Iris pigment epithelial cell (primary cell): ENCODE measurements around the gene CHST11.
A peak's percentile ranks its signal among the peaks of the same experiment; 100 is the strongest.

Experiments used
- DNase-seq: peaks from one replicate; pipeline ENCODE4 v3.0.0-alpha.2; 2011; ENCODE audit warnings: low read depth

The CHST11 gene

GRCh38 chr12:104433061-104433460, 23.7 kb upstream of the CHST11 start:
- no peak for DNase-seq

DNA sequence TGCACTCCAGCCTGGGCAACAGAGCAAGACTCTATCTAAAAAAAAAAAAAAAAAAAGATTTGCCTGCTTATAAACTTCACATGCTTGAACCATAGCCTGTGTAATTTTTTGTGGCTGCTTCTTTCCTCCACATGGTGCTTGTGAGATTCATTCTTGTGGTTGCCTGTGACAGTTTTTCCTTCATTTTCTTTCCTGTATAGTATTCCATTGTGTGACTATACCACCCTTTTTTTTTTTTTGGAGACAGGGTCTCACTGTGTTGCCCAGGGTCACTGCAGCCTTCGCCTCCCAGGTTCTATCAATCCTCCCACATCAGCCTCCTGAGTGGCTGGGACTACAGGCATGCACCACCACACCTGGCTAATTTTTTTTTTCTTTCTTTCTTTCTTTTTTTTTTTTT, 22.6 kb upstream of the CHST11 start:
- DNase-seq, result no peak

GRCh38 chr12:104435175-104435574, 21.6 kb upstream of the CHST11 start:
- DNase-seq, result no peak

DNA sequence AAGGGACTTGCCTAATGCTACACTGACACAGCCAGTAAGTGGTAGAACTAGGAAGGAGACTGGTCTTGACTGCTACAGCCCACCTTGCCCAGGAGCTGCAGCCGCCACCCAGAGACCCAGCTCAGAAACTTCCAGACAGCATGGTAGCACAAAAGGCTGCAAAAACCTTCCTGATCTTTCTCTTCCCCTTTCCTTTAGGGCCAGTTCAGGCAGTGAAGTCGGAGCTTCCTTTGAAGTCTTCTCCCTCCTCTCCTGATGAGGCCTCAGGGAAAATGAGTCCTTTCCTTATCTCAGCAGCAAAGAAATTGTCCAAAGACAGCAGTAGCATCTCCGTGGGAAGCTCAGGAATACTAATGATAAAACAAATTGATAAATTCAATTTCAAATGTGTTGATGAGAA, 21.0 kb upstream of the CHST11 start:
- DNase-seq, result no peak

- DNase-seq, result no peak
Measured at GRCh38 chr12:104436790-104437189, 20.0 kb upstream of the CHST11 start.

DNA sequence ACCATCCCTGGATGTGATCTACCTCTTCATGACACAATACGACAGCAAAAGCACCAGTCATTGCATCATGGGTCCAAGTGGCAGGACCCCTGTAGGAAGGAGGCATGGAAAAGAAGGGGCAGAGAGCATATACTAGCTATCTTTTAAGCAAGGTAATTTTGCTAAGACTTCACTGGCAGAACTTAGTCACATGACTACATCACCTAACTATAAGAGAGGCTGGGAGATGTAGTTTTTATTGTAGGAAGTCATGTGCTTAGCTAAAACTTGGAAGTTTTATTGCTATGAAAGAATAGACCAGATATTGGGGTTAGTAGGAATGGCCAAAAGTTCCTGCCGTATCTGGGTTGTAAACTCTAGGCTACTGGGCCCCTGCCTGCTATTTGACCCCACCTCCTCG, 18.6 kb upstream of the CHST11 start:
- DNase-seq, result no peak

GRCh38 chr12:104439137-104439536, 17.6 kb upstream of the CHST11 start:
- DNase-seq, result no peak

DNA sequence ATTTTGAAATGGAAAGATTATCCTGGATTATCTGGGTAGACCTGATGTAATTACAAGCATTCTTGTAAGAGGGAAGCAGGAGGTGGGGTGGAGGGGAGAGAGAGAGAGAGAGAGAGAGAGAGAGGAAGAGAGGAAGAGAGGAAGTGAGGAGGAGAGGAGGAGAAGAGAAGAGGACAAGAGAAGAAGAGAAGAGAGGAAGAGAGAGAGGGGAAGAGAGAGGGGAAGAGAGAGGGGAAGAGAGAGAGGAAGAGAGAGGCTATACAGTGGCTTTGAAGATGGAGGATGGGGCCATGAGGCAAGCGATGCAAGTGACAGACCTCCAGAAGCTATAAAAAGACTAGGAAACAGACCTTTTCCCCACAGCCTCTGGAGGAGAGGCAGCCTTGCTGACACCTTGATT, 13.7 kb upstream of the CHST11 start:
- no peak for DNase-seq

DNA sequence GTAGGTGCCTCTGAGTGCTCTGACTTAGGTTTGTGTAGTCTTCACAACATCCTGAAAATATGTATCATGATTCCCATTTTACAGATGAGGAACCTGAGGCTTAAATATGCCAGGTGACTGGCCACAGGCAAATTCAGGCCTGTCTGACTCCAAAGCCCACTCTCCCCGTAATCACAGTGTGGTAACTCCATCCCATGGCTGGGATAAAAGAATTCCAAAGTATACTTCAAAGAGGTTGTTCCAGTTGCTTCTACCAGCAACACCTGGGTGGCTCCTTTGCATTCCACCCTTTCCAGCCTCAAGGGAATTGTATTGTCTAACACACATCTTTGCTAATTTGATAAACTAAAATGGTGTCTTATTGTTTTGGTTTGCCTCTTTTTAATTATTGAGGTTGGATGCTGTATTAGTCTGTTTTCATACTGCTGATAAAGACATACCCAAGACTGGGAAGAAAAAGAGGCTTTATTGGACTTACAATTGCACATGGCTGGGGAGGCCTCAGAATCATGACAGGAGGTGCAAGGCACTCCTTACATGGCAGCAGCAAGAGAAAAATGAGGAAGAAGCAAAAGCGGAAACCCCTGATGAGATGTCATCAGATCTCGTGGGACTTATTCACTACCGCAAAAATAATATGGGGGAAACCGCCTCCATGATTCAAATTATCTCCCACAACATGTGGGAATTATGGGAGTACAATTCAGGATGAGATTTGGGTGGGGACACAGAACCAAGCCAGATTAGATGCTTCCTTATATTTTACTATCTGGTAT, 9.9 kb upstream of the CHST11 start:
- no peak for DNase-seq

GRCh38 chr12:104448031-104448430, 8.7 kb upstream of the CHST11 start:
- no peak for DNase-seq

GRCh38 chr12:104448451-104448850, 8.3 kb upstream of the CHST11 start:
- no peak for DNase-seq

GRCh38 chr12:104450700-104451099, 6.0 kb upstream of the CHST11 start:
- DNase-seq, result no peak

DNA sequence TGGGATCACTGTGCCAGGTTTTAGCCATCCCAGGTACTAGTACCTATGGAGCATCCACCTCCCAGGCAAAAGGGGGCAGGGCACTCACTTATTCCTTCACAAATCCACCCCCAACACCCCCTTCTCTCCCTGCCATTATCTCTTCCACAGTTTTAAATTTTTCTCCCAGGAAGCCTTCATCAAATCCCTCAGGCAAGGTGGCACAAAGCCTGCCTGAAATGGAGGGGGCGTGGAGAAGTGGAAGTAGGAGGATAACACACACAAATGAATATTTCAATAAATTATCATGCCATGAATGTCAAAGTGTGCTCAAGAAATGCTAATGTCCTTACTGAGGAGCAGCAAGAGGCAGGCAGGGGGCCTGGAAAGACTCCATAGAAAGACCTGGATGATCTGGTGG, 4.7 kb upstream of the CHST11 start:
- no peak for DNase-seq

DNA sequence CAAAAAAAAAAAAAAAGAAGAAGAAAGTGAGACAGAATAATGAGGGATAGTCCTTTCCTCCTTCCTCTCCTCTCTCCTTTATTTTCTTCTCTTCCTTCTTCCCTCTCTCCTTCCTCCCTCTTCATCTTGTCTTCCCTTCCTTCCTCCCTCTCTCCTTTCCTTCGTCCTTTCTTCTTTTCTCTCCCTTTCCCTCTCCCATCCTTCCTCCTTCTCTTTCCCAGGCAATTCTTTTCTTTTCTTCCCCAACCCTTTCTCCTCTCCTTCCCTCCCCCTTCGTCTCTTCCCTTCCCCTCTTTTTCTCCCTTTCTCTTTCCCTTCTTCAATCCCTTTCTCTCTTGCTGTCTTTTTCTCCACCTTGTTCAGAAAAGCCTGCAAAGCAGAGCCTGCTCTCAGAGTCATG, 3.6 kb upstream of the CHST11 start:
- no peak for DNase-seq

DNA sequence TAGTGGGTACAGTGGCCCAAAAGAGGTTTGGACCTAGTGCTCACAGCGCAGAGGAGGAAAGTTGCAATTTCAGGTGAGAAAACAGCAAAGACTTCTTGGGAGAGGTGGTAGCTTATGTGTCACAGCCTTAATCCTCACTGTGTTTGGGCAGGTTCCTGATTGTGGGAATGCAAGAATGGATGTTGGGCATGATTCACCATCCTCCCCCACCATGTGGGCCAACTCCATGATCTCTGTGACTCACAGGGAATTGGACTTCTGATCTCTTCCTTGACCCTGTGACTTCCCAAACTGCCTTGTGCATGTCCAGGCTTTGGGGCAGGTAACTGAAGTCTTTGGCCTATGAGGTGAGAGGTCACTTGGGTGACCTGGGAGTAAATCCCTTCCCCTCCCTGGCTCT, 1.8 kb upstream of the CHST11 start:
- DNase-seq, result peak; percentile 47

DNA sequence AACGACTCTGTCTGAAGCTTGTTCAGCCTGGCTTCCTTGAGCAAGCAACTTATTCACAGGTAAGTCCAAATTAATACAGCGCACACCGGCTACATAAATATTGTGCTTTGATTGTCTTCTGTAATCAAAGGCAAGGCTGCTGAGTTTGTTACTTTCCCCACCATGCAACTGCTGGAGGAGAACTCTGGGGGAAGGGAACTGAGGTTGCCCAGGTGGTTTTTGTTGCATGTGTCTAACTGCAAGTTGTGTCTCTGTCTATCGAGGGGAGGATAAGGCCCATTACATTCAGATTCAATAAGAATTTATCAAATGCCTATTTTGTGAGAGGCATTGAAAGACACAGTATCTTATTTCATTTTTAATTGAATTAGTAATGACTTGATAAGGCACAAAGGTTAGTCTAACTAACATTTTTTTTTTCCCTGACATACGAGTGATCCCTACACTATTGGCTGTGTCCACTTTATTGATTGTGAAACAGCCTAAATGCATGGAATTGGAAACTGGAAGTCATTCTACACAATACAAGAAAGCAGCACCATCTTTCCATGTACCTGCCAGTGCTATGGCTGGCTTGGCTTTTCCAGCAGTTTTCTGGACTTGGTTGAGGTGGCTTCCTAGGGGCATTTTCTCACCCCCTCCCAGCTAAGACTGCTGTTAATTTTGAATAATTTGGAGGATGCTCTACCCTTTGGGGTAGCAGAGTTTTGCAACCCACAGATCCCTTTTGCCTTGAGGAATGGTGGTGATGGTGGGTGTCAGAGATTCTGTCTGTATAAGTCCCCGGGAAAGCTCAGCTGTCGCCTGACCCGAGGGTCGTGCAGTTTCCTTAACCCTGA, 951 bp upstream of the CHST11 start:
- DNase-seq, result no peak

GRCh38 chr12:104456950-104457745, 400 bp downstream of the CHST11 start:
- peak; percentile 73 for DNase-seq

DNA sequence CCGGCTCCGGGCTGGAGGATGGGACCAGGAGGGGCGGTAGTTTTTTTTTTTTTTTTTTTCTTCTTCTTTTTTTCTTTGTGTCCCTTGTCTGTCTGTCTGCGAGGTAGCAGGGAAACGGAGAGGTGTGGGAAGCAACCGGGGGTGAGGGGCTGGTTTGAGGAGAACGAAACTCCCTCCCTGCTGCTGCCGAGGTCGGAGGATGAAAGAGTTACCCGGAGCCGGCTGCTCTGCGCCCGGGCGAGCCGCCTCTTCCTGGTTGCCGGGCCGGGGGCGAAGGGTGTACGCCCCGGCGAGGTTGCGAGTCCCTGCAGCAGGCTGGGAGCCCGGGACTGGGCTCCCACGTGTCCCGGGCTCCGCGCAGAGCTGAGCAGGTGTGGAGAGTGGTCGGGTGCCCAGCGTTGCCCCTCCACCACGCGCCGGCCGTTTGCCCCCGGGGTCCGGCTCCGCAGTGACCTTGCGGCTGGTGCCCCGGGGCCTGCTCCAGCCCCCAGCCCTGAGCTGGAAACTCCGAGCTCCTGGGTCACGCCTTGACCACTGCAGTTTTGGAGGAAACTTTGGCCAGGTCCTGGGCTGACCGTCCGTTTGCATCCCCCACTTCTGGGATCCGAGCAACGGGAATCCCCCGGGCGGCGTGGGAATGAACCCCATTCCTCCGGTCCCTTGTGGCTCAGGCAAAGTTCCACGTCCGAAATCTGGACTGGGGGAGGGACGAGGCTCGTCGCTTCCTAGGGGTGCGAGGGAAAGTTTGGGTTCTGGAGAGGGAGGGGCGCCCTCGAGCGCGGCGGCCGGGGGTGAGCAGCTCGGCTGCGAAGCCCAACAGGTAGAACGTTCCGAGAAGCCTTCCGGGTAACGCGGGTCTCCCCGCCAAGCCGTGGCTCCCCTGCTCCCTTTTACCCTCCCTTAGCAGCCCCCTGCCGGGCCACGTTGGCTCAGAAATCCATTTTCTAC, 1.3 kb downstream of the CHST11 start:
- DNase-seq, result no peak

- peak; percentile 34 for DNase-seq
Measured at GRCh38 chr12:104458694-104459367, 2.1 kb downstream of the CHST11 start.

DNA sequence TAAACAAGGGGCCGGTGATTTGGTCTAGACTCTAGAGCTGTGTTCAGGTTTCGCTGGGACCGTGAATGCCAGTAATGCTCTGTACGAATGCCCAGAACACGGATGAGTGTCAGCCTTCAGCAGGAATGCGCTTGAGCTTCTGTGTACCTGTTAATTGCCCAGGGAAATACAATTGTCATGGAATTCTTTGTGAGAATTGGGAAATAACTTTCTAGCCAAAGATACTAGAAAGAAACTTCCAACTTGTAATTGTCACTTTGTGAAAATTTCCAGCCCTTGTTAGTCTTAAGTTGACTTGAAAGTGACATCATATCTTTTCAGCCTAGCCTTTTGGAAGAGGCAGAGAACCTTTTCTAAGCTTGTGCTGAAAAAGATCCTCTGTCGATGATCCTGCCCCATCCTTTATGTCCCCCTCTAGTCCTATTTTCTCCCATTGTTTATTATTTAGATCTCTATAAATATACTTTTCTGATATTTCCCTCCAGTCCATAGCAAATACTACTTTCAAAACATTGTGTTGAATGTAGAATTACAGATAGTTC, 2.7 kb downstream of the CHST11 start:
- no peak for DNase-seq
